Stimulated activated CD4-positive, alpha-beta T cell treated with anti-CD3 and anti-CD28 coated beads, Interleukin-1b, Interleukin-23, amount 100 ng/mL, for 4 hours (primary cell): ENCODE results near the gene MFAP2.
"Not testable (repeated sequence)": the region's sequence is repeated elsewhere in the genome, so short reads cannot be mapped to it uniquely, and the experiment has no call there.

Experiments
- DNase-seq, 2 donors: peaks; one replicate each; pipeline ENCODE4 v3.0.0-alpha.2; 2020; ENCODE audit warnings: low read depth in 2 of 2

The MFAP2 gene

GRCh38 chr1:16979475-16980327 is 719 bp downstream of the MFAP2 start:
- DNase-seq: no peak

GRCh38 chr1:16978567-16979474 is 1.6 kb downstream of the MFAP2 start:
- DNase-seq: no peak

- no peak for DNase-seq
These were observed 2.3 kb downstream of the MFAP2 start for GRCh38 chr1:16978139-16978538.

- DNase-seq: no peak
These were observed 3.0 kb downstream of the MFAP2 start for GRCh38 chr1:16977377-16977776.

- DNase-seq: no peak
These were observed 3.5 kb downstream of the MFAP2 start for GRCh38 chr1:16976966-16977365.

- DNase-seq: no peak
These were observed 4.6 kb downstream of the MFAP2 start for GRCh38 chr1:16975838-16976237.

GRCh38 chr1:16975211-16975610 is 5.2 kb downstream of the MFAP2 start:
- no peak for DNase-seq

- DNase-seq: no peak
These were observed 7.2 kb downstream of the MFAP2 start for GRCh38 chr1:16973215-16973614.

- no peak for DNase-seq
These were observed 8.1 kb downstream of the MFAP2 start for GRCh38 chr1:16972189-16972895.

- no peak for DNase-seq
These were observed 8.9 kb downstream of the MFAP2 start for GRCh38 chr1:16971341-16972188.

GRCh38 chr1:16970132-16970910 is 10.1 kb downstream of the MFAP2 start:
- DNase-seq: no peak

- DNase-seq: no peak
These were observed 10.8 kb downstream of the MFAP2 start for GRCh38 chr1:16969651-16970050.

GRCh38 chr1:16969057-16969611 is 11.3 kb downstream of the MFAP2 start:
- DNase-seq: no peak

- DNase-seq: no peak
These were observed 12.0 kb downstream of the MFAP2 start for GRCh38 chr1:16968372-16968771.

- DNase-seq: no peak
These were observed 12.5 kb downstream of the MFAP2 start for GRCh38 chr1:16967962-16968361.

- no peak for DNase-seq
These were observed 13.3 kb downstream of the MFAP2 start for GRCh38 chr1:16967095-16967575.

GRCh38 chr1:16966282-16966681 is 14.1 kb downstream of the MFAP2 start:
- DNase-seq: no peak

- no peak for DNase-seq
These were observed 14.8 kb downstream of the MFAP2 start for GRCh38 chr1:16965486-16966067.

- not testable (repeated sequence) for DNase-seq
These were observed 16.3 kb downstream of the MFAP2 start for GRCh38 chr1:16964169-16964568.
